Caco-2 (cell line): Measurements from ENCODE around the gene ATP1A2. TPM values are rescaled to one million over a fixed set of nuclear protein-coding genes. Genes with fewer than 3 reads are reported as not detected.

Source experiments
- BruUV-seq: library from RNA; stranded (reverse); fragments of 400-500 nt; replicated peaks from 2 replicates; lab custom pipeline; 2021; lab: Mats Ljungman, UMichigan
- CTCF ChIA-PET: fragments of 300-600 bp; sonication (Branson Sonifier 250); formaldehyde crosslinking; loops from one replicate; lab custom pipeline; 2022; ENCODE audit warnings: antibody characterized with exemption; lab: Charles Lee
- POLR2A ChIA-PET: fragments of 300-600 bp; sonication (Branson Sonifier 250); formaldehyde crosslinking; loops from one replicate; lab custom pipeline; 2022; ENCODE audit warnings: antibody characterized with exemption; lab: Charles Lee
- DNase-seq, 2 experiments: peaks; one replicate each; pipeline versions ENCODE4 v3.0.0 to v3.0.0-alpha.2; 2020 to 2022
- H3K27me3 ChIP-seq: replicated peaks from 2 replicates; pipeline ENCODE4 v1.6.0; 2011; ENCODE audit warnings: low read length; ENCODE audit not compliant: control insufficient read depth, insufficient read depth
- H3K36me3 ChIP-seq: 2 replicates; pipeline ENCODE4 v1.5.1; 2011; ENCODE audit warnings: low read length; ENCODE audit not compliant: control insufficient read depth, insufficient read depth
- H3K4me1 ChIP-seq: fragments of 250-450 bp; sonication (Bioruptor Pico); 2 replicates; pipeline ENCODE4 v1.5.1; 2020; ENCODE audit warnings: mild to moderate bottlenecking
- H3K4me3 ChIP-seq: 2 replicates; pipeline ENCODE4 v1.5.1; 2011; ENCODE audit warnings: low read depth, mild to moderate bottlenecking, control low read depth, low read length
- H3K9me3 ChIP-seq: fragments of 250-450 bp; sonication (Bioruptor Pico); 2 replicates; pipeline ENCODE4 v1.5.1; 2020; ENCODE audit warnings: mild to moderate bottlenecking, moderate library complexity
- H3K27ac Mint-ChIP-seq: one replicate; pipeline ENCODE4 v1.8.0; 2022; ENCODE audit warnings: mixed read lengths; ENCODE audit not compliant: unreplicated experiment
- H3K27me3 Mint-ChIP-seq: one replicate; pipeline ENCODE4 v1.8.0; 2022; ENCODE audit warnings: mixed read lengths; ENCODE audit not compliant: insufficient read depth, unreplicated experiment
- H3K36me3 Mint-ChIP-seq: one replicate; pipeline ENCODE4 v1.8.0; 2022; ENCODE audit warnings: mild to moderate bottlenecking, mixed read lengths; ENCODE audit not compliant: insufficient read depth, unreplicated experiment
- H3K4me1 Mint-ChIP-seq: one replicate; pipeline ENCODE4 v1.8.0; 2022; ENCODE audit warnings: low read depth, mixed read lengths; ENCODE audit not compliant: unreplicated experiment
- H3K4me3 Mint-ChIP-seq: one replicate; pipeline ENCODE4 v1.8.0; 2022; ENCODE audit warnings: mild to moderate bottlenecking, moderate library complexity, mixed read lengths; ENCODE audit not compliant: unreplicated experiment
- H3K9me3 Mint-ChIP-seq: one replicate; pipeline ENCODE4 v1.8.0; 2022; ENCODE audit warnings: mixed read lengths; ENCODE audit not compliant: unreplicated experiment
- CTCF ChIP-seq, 2 experiments: fragments of 200-600 bp in 1 of 2; IDR thresholded peaks; 1 replicate in 1 of 2; 2 replicates in 1 of 2; pipeline versions ENCODE4 v1.5.1 to v1.8.0; 2011 to 2022; ENCODE audit warnings: antibody characterized with exemption in 1 of 2, control low read depth in 1 of 2, inconsistent platforms in 1 of 2, low read depth in 1 of 2, low read length in 1 of 2, mild to moderate bottlenecking in 1 of 2, moderate library complexity in 1 of 2; ENCODE audit not compliant: insufficient read depth in 1 of 2, severe bottlenecking in 1 of 2, unreplicated experiment in 1 of 2
- intact Hi-C: fragments of 100-400 bp; cut with micrococcal nuclease; formaldehyde crosslinking; loops from one replicate; pipeline ENCODE4 v1.10.0; 2022; ENCODE audit not compliant: unreplicated experiment
- total RNA-seq: library from RNA; stranded (reverse); gene quantifications from 2 replicates; pipeline ENCODE4 v1.2.3, GENCODE V29; 2022

Gene ATP1A2
- total RNA-seq, 1 experiment from 2014 or later = 0.36 TPM

- no peak for TF ChIP-seq CTCF (IDR thresholded peaks at IDR 0.05; ENCODE audit: insufficient read depth in 1 of 2, low read depth in 1 of 2, low read length in 1 of 2, severe bottlenecking in 1 of 2, unreplicated experiment in 1 of 2)
- ChIA-PET POLR2A (no interaction called here), CTCF (interaction anchor here (1.2 to 1.7 kb wide), 4 partner anchors 17 to 135 kb away, joined by 3 to 14 read pairs (median 8); no protein-coding TSS in a partner anchor)
- Mint-ChIP-seq H3K27ac (no peak overlapping the region), H3K9me3 (no peaks in the 10 kb centered on the region), H3K36me3 (no peaks in the 10 kb centered on the region), H3K27me3 (peaks cover 11% of the 10 kb centered on the region), H3K4me1 (peaks cover 7% of the 10 kb centered on the region), H3K4me3 (no peak overlapping the region)
- Histone ChIP-seq H3K36me3 (no peaks in the 10 kb centered on the region), H3K4me3 (no peak overlapping the region), H3K9me3 (no peaks in the 10 kb centered on the region), H3K4me1 (no peaks in the 10 kb centered on the region), H3K27me3 (no peaks in the 10 kb centered on the region)
- intact Hi-C loops = loop anchor here (1.0 to 10.0 kb wide), 4 partner anchors 13 to 167 kb away; partner anchors contain the start of gene IGSF8
- BruUV-seq = no TSS peak
- DNase-seq = no peak
Measured at GRCh38 chr1:160084771-160085321, 30.7 kb upstream of the ATP1A2 start.

- Mint-ChIP-seq H3K4me1 (peaks cover 7% of the 10 kb centered on the region), H3K27me3 (peaks cover 8% of the 10 kb centered on the region), H3K4me3 (no peak overlapping the region), H3K36me3 (no peaks in the 10 kb centered on the region), H3K27ac (no peak overlapping the region), H3K9me3 (no peaks in the 10 kb centered on the region)
- ChIA-PET CTCF (interaction anchor here (0.6 to 1.7 kb wide), 17 partner anchors 10 to 291 kb away, joined by 3 to 14 read pairs (median 5); partner anchors contain the start of genes DCAF8 and IGSF8), POLR2A (no interaction called here)
- no TSS peak for BruUV-seq
- Histone ChIP-seq H3K4me3 (no peak overlapping the region), H3K36me3 (no peaks in the 10 kb centered on the region), H3K27me3 (no peaks in the 10 kb centered on the region), H3K4me1 (no peaks in the 10 kb centered on the region), H3K9me3 (no peaks in the 10 kb centered on the region)
- DNase-seq = peak; percentile 72 to 82
- TF ChIP-seq CTCF (IDR thresholded peaks at IDR 0.05; ENCODE audit: insufficient read depth in 1 of 2, low read depth in 1 of 2, low read length in 1 of 2, severe bottlenecking in 1 of 2, unreplicated experiment in 1 of 2) = peak; percentile 82 to 87
- intact Hi-C loops = loop anchor here (1.0 to 10.0 kb wide), 4 partner anchors 12 to 166 kb away; partner anchors contain the start of gene IGSF8
Measured at GRCh38 chr1:160085686-160086455, 29.7 kb upstream of the ATP1A2 start.

- Mint-ChIP-seq H3K4me1 (peaks cover 7% of the 10 kb centered on the region), H3K9me3 (no peaks in the 10 kb centered on the region), H3K27ac (no peak overlapping the region), H3K4me3 (no peak overlapping the region), H3K27me3 (peaks cover 3% of the 10 kb centered on the region), H3K36me3 (no peaks in the 10 kb centered on the region)
- Histone ChIP-seq H3K4me1 (no peaks in the 10 kb centered on the region), H3K9me3 (no peaks in the 10 kb centered on the region), H3K36me3 (no peaks in the 10 kb centered on the region), H3K4me3 (no peak overlapping the region), H3K27me3 (no peaks in the 10 kb centered on the region)
- TF ChIP-seq CTCF (IDR thresholded peaks at IDR 0.05; ENCODE audit: insufficient read depth in 1 of 2, low read depth in 1 of 2, low read length in 1 of 2, severe bottlenecking in 1 of 2, unreplicated experiment in 1 of 2) = no peak
- DNase-seq = no peak
- ChIA-PET CTCF (interaction anchor here (1.1 to 1.3 kb wide), 2 partner anchors 9 to 28 kb away, joined by 4 to 7 read pairs; no protein-coding TSS in a partner anchor), POLR2A (no interaction called here)
- intact Hi-C loops = loop anchor here (10.0 kb wide), 1 partner anchor 152 kb away; no protein-coding TSS in a partner anchor
- no TSS peak for BruUV-seq
Measured at GRCh38 chr1:160086456-160086892, 29.1 kb upstream of the ATP1A2 start.
